GM10248 (cell line): ENCODE data around the gene ZNF789.
A peak's percentile ranks its signal among the peaks of the same experiment; 100 is the strongest.

Source experiments
- CTCF ChIA-PET: fragments of 300-600 bp; sonication (Branson Sonifier 250); formaldehyde crosslinking; extraction: SDS; loops from one replicate; lab custom pipeline; 2021; ENCODE audit warnings: antibody characterized with exemption; lab: Yijun Ruan, JAX
- POLR2A ChIA-PET: fragments of 350-650 bp; sonication (Branson Sonifier 250); formaldehyde crosslinking; extraction: SDS; loops from one replicate; lab custom pipeline; 2020; ENCODE audit warnings: antibody characterized with exemption; lab: Yijun Ruan, JAX
- DNase-seq: peaks from one replicate; pipeline ENCODE4 v3.0.0; 2012; ENCODE audit errors: extremely low spot score
- TF ChIP-seq, protein P1 (sequence below): IDR thresholded peaks from 2 replicates; pipeline ENCODE4 v1.5.1; 2012; ENCODE audit warnings: mild to moderate bottlenecking, low read depth; ENCODE audit errors: extremely low read depth, missing control alignments, control extremely low read depth

Gene ZNF789

DNA sequence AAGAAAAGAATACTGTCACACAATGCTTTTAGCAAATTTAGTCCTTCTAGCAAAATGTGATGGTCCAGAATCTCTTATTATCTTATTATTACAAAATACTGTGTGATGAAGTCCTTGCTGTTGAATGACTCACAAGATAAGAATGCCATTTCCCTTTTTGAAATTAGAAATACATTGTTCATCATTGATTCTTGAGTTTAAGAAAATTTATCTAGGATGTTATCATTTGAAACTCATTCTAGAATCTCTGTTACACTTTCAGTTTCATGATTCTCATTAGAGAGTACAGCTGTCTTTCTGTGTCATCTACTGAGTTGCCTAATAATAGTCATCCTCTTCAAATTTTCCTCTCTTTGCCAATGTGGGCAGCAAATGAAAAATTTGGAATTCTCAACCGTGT, 41.4 kb downstream of the ZNF789 start:
- POLR2A ChIA-PET, result interaction anchor here (0.5 to 2.0 kb wide), 2 partner anchors 10 to 110 kb away, joined by 4 to 5 read pairs; partner anchors contain the start of gene ZKSCAN5
- TF ChIP-seq, protein P1, sequence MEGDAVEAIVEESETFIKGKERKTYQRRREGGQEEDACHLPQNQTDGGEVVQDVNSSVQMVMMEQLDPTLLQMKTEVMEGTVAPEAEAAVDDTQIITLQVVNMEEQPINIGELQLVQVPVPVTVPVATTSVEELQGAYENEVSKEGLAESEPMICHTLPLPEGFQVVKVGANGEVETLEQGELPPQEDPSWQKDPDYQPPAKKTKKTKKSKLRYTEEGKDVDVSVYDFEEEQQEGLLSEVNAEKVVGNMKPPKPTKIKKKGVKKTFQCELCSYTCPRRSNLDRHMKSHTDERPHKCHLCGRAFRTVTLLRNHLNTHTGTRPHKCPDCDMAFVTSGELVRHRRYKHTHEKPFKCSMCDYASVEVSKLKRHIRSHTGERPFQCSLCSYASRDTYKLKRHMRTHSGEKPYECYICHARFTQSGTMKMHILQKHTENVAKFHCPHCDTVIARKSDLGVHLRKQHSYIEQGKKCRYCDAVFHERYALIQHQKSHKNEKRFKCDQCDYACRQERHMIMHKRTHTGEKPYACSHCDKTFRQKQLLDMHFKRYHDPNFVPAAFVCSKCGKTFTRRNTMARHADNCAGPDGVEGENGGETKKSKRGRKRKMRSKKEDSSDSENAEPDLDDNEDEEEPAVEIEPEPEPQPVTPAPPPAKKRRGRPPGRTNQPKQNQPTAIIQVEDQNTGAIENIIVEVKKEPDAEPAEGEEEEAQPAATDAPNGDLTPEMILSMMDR, result no peak
- CTCF ChIA-PET, result interaction anchor here (1.5 kb wide), 1 partner anchor 19 kb away, joined by 3 read pairs; no protein-coding TSS in a partner anchor
- peak; percentile 37 for DNase-seq

DNA sequence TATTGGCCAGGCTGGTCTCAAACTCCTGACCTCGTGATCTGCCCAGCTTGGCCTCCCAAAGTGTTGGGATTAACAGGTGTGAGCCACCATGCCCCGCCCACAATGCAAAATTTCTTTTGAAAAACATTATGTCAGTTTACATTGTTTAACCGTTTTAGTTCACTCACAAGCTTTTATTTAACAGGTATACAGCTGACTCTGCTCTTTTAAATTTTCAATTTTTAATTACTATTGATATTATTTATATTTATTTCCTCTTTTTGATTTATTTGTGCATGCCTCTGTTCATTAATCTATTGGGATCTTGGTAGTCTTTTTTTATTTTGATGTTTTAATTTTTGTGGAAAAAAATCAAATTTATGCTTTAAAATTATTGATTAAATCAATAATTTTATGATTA, 48.7 kb downstream of the ZNF789 start:
- POLR2A ChIA-PET, result no interaction called here
- DNase-seq, result no peak
- TF ChIP-seq, protein P1, result no peak
- CTCF ChIA-PET, result no interaction called here

DNA sequence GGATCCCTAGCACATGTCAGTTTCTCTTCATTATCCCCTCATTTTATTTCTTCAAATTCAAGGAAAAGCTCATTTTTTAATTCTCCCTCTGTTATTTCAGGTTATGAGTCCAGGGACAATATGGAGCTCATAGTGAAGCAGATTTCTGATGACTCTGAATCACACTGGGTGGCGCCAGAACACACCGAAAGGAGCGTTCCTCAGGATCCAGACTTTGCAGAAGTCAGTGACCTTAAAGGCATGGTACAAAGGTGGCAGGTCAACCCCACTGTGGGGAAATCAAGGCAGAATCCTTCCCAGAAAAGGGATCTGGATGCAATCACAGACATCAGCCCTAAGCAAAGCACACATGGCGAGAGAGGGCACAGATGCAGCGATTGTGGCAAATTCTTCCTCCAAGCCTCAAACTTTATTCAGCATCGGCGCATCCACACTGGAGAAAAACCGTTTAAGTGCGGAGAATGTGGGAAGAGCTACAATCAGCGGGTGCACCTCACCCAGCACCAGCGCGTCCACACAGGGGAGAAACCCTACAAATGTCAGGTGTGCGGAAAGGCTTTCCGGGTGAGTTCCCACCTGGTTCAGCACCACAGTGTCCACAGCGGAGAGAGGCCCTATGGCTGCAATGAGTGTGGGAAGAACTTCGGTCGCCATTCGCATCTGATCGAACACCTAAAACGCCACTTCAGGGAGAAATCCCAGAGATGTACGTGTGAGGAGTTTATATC, 53.2 kb downstream of the ZNF789 start:
- POLR2A ChIA-PET, result no interaction called here
- CTCF ChIA-PET, result interaction anchor here (0.8 to 1.4 kb wide), 5 partner anchors 9 to 31 kb away, joined by 3 to 5 read pairs (median 4); no protein-coding TSS in a partner anchor
- TF ChIP-seq, protein P1, result no peak
- DNase-seq, result no peak

DNA sequence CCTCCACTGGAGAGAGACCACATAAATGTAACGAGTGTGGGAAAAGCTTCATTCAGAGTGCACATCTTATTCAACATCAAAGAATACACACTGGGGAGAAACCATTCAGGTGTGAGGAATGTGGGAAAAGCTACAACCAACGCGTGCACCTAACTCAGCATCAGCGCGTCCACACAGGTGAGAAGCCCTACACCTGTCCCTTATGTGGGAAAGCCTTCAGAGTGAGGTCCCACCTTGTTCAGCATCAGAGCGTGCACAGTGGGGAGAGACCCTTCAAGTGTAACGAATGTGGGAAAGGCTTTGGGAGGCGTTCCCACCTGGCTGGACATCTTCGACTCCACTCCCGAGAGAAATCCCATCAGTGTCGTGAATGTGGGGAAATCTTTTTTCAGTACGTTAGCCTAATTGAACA, 58.7 kb downstream of the ZNF789 start:
- TF ChIP-seq, protein P1, result no peak
- ChIA-PET CTCF (interaction anchor here (1.0 to 1.4 kb wide), 3 partner anchors 7 to 16 kb away, joined by 3 to 4 read pairs (median 4); no protein-coding TSS in a partner anchor), POLR2A (no interaction called here)
- no peak for DNase-seq

DNA sequence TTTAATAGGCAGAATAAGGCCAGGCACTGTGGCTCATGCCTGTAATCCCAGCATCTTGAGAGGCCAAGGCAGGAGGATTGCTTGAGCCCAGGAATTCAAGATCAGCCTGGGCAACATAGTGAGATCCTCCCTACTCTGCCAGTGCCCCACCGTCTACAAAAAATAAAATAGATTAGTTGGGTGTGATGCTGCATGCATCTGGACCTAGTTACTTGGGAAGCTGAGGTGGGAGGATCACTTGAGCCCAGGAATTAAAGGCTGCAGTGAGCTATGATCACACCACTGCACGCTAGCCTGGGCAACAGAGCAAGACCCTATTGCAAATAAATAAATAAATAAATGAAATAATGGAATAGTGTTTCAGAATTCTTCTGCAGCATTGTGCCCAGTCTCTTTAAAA, 63.0 kb downstream of the ZNF789 start:
- TF ChIP-seq, protein P1, result no peak
- no peak for DNase-seq
- CTCF ChIA-PET, result no interaction called here
- POLR2A ChIA-PET, result no interaction called here
